GM19455 (cell line): ENCODE measurements around the gene LIFR.
A peak's percentile ranks its signal among the peaks of the same experiment; 100 is the strongest.

ENCODE experiments used
- ATAC-seq: cut with Tn5 transposase; IDR thresholded peaks from one replicate; pipeline ENCODE4 v1.9.1; 2021; ENCODE audit not compliant: unreplicated experiment

Gene LIFR

GRCh38 chr5:38445374-38446028 lies 110.9 kb downstream of the LIFR start:
- ATAC-seq, result no peak

- no peak for ATAC-seq
These were observed 113.1 kb downstream of the LIFR start for GRCh38 chr5:38443390-38443789.

GRCh38 chr5:38442247-38442573 lies 114.2 kb downstream of the LIFR start:
- ATAC-seq, result no peak

- peak; percentile 99 for ATAC-seq
These were observed 114.8 kb downstream of the LIFR start for GRCh38 chr5:38441453-38442246.

DNA sequence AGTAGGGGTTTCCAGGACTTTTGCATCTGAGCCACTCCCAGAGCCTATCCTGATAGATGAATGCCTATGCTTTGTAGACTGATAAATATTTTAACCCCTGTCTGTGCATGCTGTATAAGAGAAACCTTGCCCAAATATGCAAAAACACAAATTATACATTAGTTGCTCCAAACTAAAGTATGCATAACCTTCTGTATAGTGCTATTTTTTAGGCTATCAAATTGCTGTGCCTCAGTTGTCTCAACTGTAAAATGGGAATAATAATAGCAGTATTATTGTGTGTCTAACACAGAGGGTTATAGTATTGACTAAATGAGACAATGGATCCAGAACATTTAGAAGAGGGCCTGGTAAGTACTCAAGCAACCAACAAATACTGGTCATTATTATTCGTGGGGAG lies 117.7 kb downstream of the LIFR start:
- no peak for ATAC-seq

DNA sequence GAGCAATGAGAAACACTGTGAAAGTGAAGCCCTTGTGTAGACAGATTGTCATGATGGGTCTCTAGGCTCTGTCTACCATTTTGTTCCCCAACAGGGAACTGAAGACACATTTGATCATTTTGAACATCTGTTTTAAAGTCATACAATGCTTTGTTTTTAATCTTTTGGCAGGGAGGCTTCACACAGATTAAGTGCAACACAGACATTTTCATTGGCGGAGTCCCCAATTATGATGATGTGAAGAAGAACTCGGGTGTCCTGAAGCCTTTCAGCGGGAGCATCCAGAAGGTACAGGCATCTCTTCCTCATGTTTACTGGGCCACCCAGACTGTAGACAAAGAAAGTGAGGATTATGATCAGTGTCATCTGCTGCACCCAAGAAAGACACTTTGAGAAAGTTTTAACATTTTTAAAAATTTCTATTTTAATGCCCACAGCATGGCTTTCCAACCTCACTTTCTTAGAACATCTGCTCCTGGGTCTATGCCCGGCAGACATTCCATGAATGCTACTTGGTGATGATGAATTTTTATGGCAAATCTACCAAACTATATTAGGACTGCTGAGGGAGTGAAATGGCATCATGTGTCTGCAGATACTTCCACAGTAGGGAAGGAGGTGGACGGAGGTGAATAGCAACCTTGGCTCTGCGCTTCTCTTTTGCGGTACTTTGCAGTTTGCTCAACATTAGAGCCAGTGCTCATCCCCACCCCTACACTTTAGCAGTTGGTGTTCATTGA lies 121.3 kb downstream of the LIFR start:
- ATAC-seq, result no peak

- no peak for ATAC-seq
These were observed 123.1 kb downstream of the LIFR start for GRCh38 chr5:38433160-38433861.

GRCh38 chr5:38431242-38431853 lies 125.1 kb downstream of the LIFR start:
- ATAC-seq, result no peak

DNA sequence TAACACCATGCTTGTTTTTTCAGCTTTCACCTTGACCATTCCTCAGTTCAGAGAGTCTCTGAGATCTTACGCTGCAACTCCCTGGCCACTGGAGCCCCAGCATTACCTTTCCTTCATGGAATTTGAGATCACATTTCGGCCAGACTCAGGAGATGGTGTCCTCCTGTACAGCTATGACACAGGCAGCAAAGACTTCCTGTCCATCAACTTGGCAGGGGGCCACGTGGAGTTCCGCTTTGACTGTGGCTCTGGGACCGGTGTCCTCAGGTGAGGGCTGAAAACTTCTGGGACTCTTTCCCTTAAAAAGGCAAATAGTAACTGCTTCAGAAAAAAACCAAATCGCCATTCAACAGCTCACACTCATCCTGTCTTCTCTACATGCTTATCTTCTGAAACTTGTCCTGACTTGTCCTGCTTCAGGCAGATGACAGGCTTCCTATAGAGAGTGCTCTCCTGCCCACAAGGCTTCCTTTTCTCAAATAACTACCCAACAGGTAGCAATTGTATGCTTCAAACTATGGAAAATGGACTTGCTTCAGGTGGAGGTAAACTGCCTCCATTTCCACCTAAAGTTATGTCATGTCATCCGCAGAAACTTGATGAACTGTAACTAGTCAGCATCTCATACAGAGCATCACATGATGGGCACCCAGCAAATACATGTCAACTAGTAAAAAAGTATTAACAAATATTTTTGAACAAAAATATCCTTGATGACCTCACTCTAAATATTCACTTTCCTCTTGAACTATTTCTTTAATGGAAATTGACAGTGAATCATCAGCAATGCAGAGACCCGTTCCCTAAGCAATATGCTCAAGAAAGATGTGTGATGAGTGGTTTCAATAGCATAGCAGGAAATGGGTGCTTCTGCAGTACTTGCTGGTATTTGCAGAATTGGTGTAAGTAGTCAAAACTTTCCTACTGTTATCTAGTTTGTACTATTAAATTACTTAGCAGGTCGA lies 129.2 kb downstream of the LIFR start:
- no peak for ATAC-seq

GRCh38 chr5:38426490-38426889 lies 130.0 kb downstream of the LIFR start:
- ATAC-seq, result no peak
